NCI-H2107 treated with DMSO at 0.1 percent for 48 hours (cell line): ENCODE measurements around the gene MAPKAPK3.

Experiments
- DNase-seq: peaks from one replicate; lab custom pipeline; 2025; ENCODE audit not compliant: unreplicated experiment; lab: John Stamatoyannopoulos, UW

MAPKAPK3 gene

GRCh38 chr3:50625231-50626182 lies 8.6 kb downstream of the MAPKAPK3 start:
- DNase-seq, result no peak

GRCh38 chr3:50626401-50626800 lies 9.4 kb downstream of the MAPKAPK3 start:
- no peak for DNase-seq

- no peak for DNase-seq
Observed at GRCh38 chr3:50627407-50628051, 10.6 kb downstream of the MAPKAPK3 start.

- DNase-seq, result no peak
Observed at GRCh38 chr3:50628601-50629000, 11.7 kb downstream of the MAPKAPK3 start.

- no peak for DNase-seq
Observed at GRCh38 chr3:50630394-50630793, 13.4 kb downstream of the MAPKAPK3 start.

GRCh38 chr3:50630877-50631276 lies 13.9 kb downstream of the MAPKAPK3 start:
- no peak for DNase-seq

GRCh38 chr3:50632450-50632849 lies 15.5 kb downstream of the MAPKAPK3 start:
- DNase-seq, result no peak

GRCh38 chr3:50633230-50633790 lies 16.4 kb downstream of the MAPKAPK3 start:
- DNase-seq, result no peak

GRCh38 chr3:50635066-50635465 lies 18.1 kb downstream of the MAPKAPK3 start:
- DNase-seq, result no peak

- DNase-seq, result no peak
Observed at GRCh38 chr3:50637011-50637410, 20.1 kb downstream of the MAPKAPK3 start.

GRCh38 chr3:50637945-50638344 lies 21.0 kb downstream of the MAPKAPK3 start:
- no peak for DNase-seq

- no peak for DNase-seq
Observed at GRCh38 chr3:50639055-50639494, 22.1 kb downstream of the MAPKAPK3 start.

GRCh38 chr3:50642382-50642781 lies 25.4 kb downstream of the MAPKAPK3 start:
- DNase-seq, result no peak

- no peak for DNase-seq
Observed at GRCh38 chr3:50644561-50644960, 27.6 kb downstream of the MAPKAPK3 start.

GRCh38 chr3:50645378-50645777 lies 28.4 kb downstream of the MAPKAPK3 start:
- DNase-seq, result no peak

- no peak for DNase-seq
Observed at GRCh38 chr3:50648313-50648712, 31.4 kb downstream of the MAPKAPK3 start.

GRCh38 chr3:50648944-50649343 lies 32.0 kb downstream of the MAPKAPK3 start:
- DNase-seq, result no peak

GRCh38 chr3:50649451-50649931 lies 32.5 kb downstream of the MAPKAPK3 start:
- no peak for DNase-seq

- no peak for DNase-seq
Observed at GRCh38 chr3:50650018-50650417, 33.1 kb downstream of the MAPKAPK3 start.

- no peak for DNase-seq
Observed at GRCh38 chr3:50651445-50651844, 34.5 kb downstream of the MAPKAPK3 start.

- no peak for DNase-seq
Observed at GRCh38 chr3:50651920-50652529, 35.1 kb downstream of the MAPKAPK3 start.
